GM19025 (cell line): Measurements from ENCODE around the gene COL12A1.

Source experiments
- ATAC-seq: cut with Tn5 transposase; IDR thresholded peaks from one replicate; pipeline ENCODE4 v1.9.1; 2021; ENCODE audit warnings: mild to moderate bottlenecking, low read depth, moderate library complexity; ENCODE audit not compliant: unreplicated experiment

The COL12A1 gene

GRCh38 chr6:75205776-75206575 lies at the start of gene COL12A1:
COL12A1 (minus strand) TSS chr6:75206053; CDS start chr6:75202792, 3,261 bp downstream.
- ATAC-seq = no peak

GRCh38 chr6:75250552-75250951 lies 44.7 kb upstream of the COL12A1 start:
- ATAC-seq = no peak

- ATAC-seq = no peak
Observed at GRCh38 chr6:75249837-75250236, 44.0 kb upstream of the COL12A1 start.

GRCh38 chr6:75246386-75246785 lies 40.5 kb upstream of the COL12A1 start:
- no peak for ATAC-seq

GRCh38 chr6:75244063-75244584 lies 38.3 kb upstream of the COL12A1 start:
- ATAC-seq = no peak

GRCh38 chr6:75243333-75244062 lies 37.6 kb upstream of the COL12A1 start, which contains the start of gene COX7A2:
COX7A2 (minus strand) TSS chr6:75243801; CDS start chr6:75243734, 67 bp downstream.
- peak; percentile 93 for ATAC-seq

GRCh38 chr6:75236630-75237029 lies 30.8 kb upstream of the COL12A1 start:
- no peak for ATAC-seq

GRCh38 chr6:75235271-75235670 lies 29.4 kb upstream of the COL12A1 start:
- ATAC-seq = no peak

- no peak for ATAC-seq
Observed at GRCh38 chr6:75234126-75234865, 28.4 kb upstream of the COL12A1 start.

- ATAC-seq = no peak
Observed at GRCh38 chr6:75233092-75233615, 27.3 kb upstream of the COL12A1 start.

GRCh38 chr6:75230484-75231325 lies 24.9 kb upstream of the COL12A1 start:
- no peak for ATAC-seq

GRCh38 chr6:75224303-75224926 lies 18.6 kb upstream of the COL12A1 start:
- no peak for ATAC-seq

- no peak for ATAC-seq
Observed at GRCh38 chr6:75223428-75223827, 17.6 kb upstream of the COL12A1 start.

GRCh38 chr6:75222261-75222660 lies 16.4 kb upstream of the COL12A1 start:
- no peak for ATAC-seq

- no peak for ATAC-seq
Observed at GRCh38 chr6:75221116-75221515, 15.3 kb upstream of the COL12A1 start.

GRCh38 chr6:75220357-75220756 lies 14.5 kb upstream of the COL12A1 start:
- no peak for ATAC-seq

- no peak for ATAC-seq
Observed at GRCh38 chr6:75219263-75219662, 13.4 kb upstream of the COL12A1 start.

GRCh38 chr6:75217193-75217592 lies 11.3 kb upstream of the COL12A1 start:
- no peak for ATAC-seq

- no peak for ATAC-seq
Observed at GRCh38 chr6:75215291-75215690, 9.4 kb upstream of the COL12A1 start.
